C4-2B (cell line): ENCODE data around the gene RNMT.

Experiments used
- H3K27ac ChIP-seq: fragments of 450-650 bp; 2 replicates; pipeline ENCODE4 v1.5.1; 2017
- CTCF ChIP-seq: fragments of 450-650 bp; conservative IDR thresholded peaks from 2 replicates; pipeline ENCODE4 v1.5.1; 2017; ENCODE audit warnings: mild to moderate bottlenecking
- ZFX ChIP-seq: fragments of 450-650 bp; IDR thresholded peaks from 2 replicates; pipeline ENCODE4 v1.6.1; 2017

The RNMT gene

GRCh38 chr18:13813271-13813849 is 86.9 kb downstream of the RNMT start:
- H3K27ac ChIP-seq = no peak overlapping the region
- TF ChIP-seq CTCF (peak; percentile 93), ZFX (no peak)
